ENCODE measurements around the gene EXD2. TPM values are rescaled to one million over a fixed set of nuclear protein-coding genes. Genes with fewer than 3 reads are reported as not detected.
"Not testable (repeated sequence)": the region's sequence is repeated elsewhere in the genome, so short reads cannot be mapped to it uniquely, and the experiment has no call there.

EXD2 gene
- total and polyA plus RNA-seq, 9 donors: 11.3 to 23.1 (median 17.0) TPM

- TF ChIP-seq EP300 (IDR thresholded peaks at IDR 0.05) (no peak), POLR2A (IDR thresholded peaks at IDR 0.05) (no peak), CTCF (IDR thresholded peaks at IDR 0.05) (no peak)
- Histone ChIP-seq H3K36me3 (no peaks in the 10 kb centered on the region), H3K4me1 (ENCODE audit: insufficient read depth) (no peaks in the 10 kb centered on the region), H3K9me3 (no peaks in the 10 kb centered on the region), H3K27ac (no peak overlapping the region), H3K4me3 (no peak overlapping the region), H3K27me3 (no peaks in the 10 kb centered on the region)
- no peak for DNase-seq
- WGBS, 3 donors: 82 to 85% (median 83%) methylated on average over 21 of the region's 21 CpGs
- intact Hi-C loops (cut with DNase I): no loop called here
Observed at GRCh38 chr14:69270795-69271708, 79.8 kb downstream of the EXD2 start.

DNA sequence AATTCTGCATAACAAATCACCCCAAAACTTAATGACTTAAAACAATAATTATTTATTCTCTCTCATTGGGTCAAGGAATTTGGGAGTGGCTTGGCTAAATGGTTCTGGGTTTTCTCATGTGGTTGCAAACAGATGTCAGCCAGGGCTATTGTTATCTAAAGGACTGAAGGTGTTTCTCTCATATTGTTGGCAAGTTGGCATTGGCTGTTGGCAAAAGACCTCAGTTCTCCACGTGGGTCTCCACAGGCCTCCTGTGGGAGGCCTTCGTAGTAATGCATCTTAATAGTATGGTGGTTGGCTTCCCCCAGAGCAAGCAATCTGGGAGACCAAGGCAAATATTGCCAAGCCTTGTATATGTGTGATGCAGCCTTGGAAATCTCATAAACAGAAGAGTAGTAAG is 83.0 kb downstream of the EXD2 start:
- WGBS, 3 donors: 51 to 62% (median 57%) methylated on average over 2 of the region's 2 CpGs
- H3K4me1 ChIP-seq (ENCODE audit: insufficient read depth): no peaks in the 10 kb centered on the region
- H3K4me3 ChIP-seq: no peak overlapping the region
- intact Hi-C loops (cut with DNase I): no loop called here
- no peak for DNase-seq
- TF ChIP-seq CTCF (IDR thresholded peaks at IDR 0.05) (no peak), POLR2A (IDR thresholded peaks at IDR 0.05) (no peak), EP300 (IDR thresholded peaks at IDR 0.05) (no peak)
- H3K9me3 ChIP-seq: no peaks in the 10 kb centered on the region
- H3K36me3 ChIP-seq: no peaks in the 10 kb centered on the region
- H3K27me3 ChIP-seq: no peaks in the 10 kb centered on the region
- H3K27ac ChIP-seq: no peak overlapping the region

GRCh38 chr14:69275331-69275730 is 84.0 kb downstream of the EXD2 start:
- Histone ChIP-seq H3K27ac (no peak overlapping the region), H3K4me3 (no peak overlapping the region), H3K4me1 (ENCODE audit: insufficient read depth) (no peaks in the 10 kb centered on the region), H3K27me3 (no peaks in the 10 kb centered on the region), H3K36me3 (no peaks in the 10 kb centered on the region), H3K9me3 (no peaks in the 10 kb centered on the region)
- intact Hi-C loops (cut with DNase I): no loop called here
- TF ChIP-seq CTCF (IDR thresholded peaks at IDR 0.05) (no peak), EP300 (IDR thresholded peaks at IDR 0.05) (no peak), POLR2A (IDR thresholded peaks at IDR 0.05) (no peak)
- WGBS, 3 donors: 97 to 100% (median 98%) methylated on average over 2 of the region's 2 CpGs
- no peak for DNase-seq

DNA sequence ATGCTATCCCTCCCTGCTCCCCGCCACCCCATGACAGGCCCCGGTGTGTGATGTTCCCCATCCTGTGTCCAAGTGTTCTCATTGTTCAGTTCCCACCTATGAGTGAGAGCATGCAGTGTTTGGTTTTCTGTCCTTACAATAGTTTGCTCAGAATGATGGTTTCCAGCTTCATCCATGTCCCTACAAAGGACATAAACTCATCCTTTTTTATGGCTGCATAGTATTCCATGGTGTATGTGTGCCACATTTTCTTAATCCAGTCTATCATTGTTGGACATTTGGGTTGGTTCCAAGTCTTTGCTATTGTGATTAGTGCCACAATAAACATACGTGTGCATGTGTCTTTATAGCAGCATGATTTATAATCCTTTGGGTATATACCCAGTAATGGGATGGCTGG is 86.1 kb downstream of the EXD2 start:
- H3K36me3 ChIP-seq; DNase-seq; H3K9me3 ChIP-seq; H3K27ac ChIP-seq; intact Hi-C loops (cut with DNase I); H3K27me3 ChIP-seq; H3K4me1 ChIP-seq (ENCODE audit: insufficient read depth); H3K4me3 ChIP-seq: not testable (repeated sequence)
- WGBS, 3 donors: 93 to 100% (median 96%) methylated on average over 2 to 3 of the region's 3 CpGs

GRCh38 chr14:69280746-69281291 is 89.5 kb downstream of the EXD2 start:
- DNase-seq: no peak
- H3K36me3 ChIP-seq: no peaks in the 10 kb centered on the region
- intact Hi-C loops (cut with DNase I): no loop called here
- H3K4me3 ChIP-seq: no peak overlapping the region
- 89 to 94% (median 91%) methylated on average over 9 of the region's 9 CpGs for WGBS, 3 donors
- H3K4me1 ChIP-seq (ENCODE audit: insufficient read depth): no peaks in the 10 kb centered on the region
- no peak overlapping the region for H3K27ac ChIP-seq
- H3K9me3 ChIP-seq: no peaks in the 10 kb centered on the region
- H3K27me3 ChIP-seq: no peaks in the 10 kb centered on the region
- TF ChIP-seq EP300 (IDR thresholded peaks at IDR 0.05) (no peak), POLR2A (IDR thresholded peaks at IDR 0.05) (no peak), CTCF (IDR thresholded peaks at IDR 0.05) (no peak)

All from ovary (tissue), 9 donors.